D721Med (cell line): ENCODE data around the gene SLC18A3.

Source experiments
- DNase-seq: peaks from one replicate; pipeline ENCODE4 v3.0.0; 2011; ENCODE audit warnings: low spot score; ENCODE audit not compliant: insufficient read length
- FAIRE-seq: peaks from 2 replicates; lab custom pipeline; 2011; peaks lifted over from hg19 to GRCh38; lab: Jason Lieb, UNC
- TF ChIP-seq, protein P1 (sequence below): IDR thresholded peaks from 2 replicates; pipeline ENCODE4 v1.5.1; 2012; ENCODE audit warnings: mild to moderate bottlenecking, control low read depth; ENCODE audit not compliant: insufficient read depth; ENCODE audit errors: missing control alignments

Gene SLC18A3

GRCh38 chr10:49610114-49610457 lies at the start of gene SLC18A3:
TSS of gene SLC18A3 (plus strand) at chr10:49610310. CDS start at chr10:49610741, 431 bp downstream.
- FAIRE-seq: no peak
- DNase-seq: peak; percentile 91
- TF ChIP-seq, protein P1, sequence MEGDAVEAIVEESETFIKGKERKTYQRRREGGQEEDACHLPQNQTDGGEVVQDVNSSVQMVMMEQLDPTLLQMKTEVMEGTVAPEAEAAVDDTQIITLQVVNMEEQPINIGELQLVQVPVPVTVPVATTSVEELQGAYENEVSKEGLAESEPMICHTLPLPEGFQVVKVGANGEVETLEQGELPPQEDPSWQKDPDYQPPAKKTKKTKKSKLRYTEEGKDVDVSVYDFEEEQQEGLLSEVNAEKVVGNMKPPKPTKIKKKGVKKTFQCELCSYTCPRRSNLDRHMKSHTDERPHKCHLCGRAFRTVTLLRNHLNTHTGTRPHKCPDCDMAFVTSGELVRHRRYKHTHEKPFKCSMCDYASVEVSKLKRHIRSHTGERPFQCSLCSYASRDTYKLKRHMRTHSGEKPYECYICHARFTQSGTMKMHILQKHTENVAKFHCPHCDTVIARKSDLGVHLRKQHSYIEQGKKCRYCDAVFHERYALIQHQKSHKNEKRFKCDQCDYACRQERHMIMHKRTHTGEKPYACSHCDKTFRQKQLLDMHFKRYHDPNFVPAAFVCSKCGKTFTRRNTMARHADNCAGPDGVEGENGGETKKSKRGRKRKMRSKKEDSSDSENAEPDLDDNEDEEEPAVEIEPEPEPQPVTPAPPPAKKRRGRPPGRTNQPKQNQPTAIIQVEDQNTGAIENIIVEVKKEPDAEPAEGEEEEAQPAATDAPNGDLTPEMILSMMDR: no peak

- TF ChIP-seq, protein P1: no peak
- FAIRE-seq: no peak
- no peak for DNase-seq
These were observed 49.6 kb upstream of the SLC18A3 start for GRCh38 chr10:49560526-49560925.

- no peak for FAIRE-seq
- no peak for DNase-seq
These were observed 47.2 kb upstream of the SLC18A3 start for GRCh38 chr10:49562893-49563292.

GRCh38 chr10:49564461-49565009 lies 45.6 kb upstream of the SLC18A3 start:
- FAIRE-seq (no peak), DNase-seq (no peak)

More at GRCh38 chr10:49562893-49563292, 47.2 kb upstream of the SLC18A3 start:
- TF ChIP-seq, protein P1: no peak

GRCh38 chr10:49567810-49568209 lies 42.3 kb upstream of the SLC18A3 start:
- FAIRE-seq: no peak
- TF ChIP-seq, protein P1: no peak
- no peak for DNase-seq

More at GRCh38 chr10:49564461-49565009, 45.6 kb upstream of the SLC18A3 start:
- TF ChIP-seq, protein P1: no peak

DNA sequence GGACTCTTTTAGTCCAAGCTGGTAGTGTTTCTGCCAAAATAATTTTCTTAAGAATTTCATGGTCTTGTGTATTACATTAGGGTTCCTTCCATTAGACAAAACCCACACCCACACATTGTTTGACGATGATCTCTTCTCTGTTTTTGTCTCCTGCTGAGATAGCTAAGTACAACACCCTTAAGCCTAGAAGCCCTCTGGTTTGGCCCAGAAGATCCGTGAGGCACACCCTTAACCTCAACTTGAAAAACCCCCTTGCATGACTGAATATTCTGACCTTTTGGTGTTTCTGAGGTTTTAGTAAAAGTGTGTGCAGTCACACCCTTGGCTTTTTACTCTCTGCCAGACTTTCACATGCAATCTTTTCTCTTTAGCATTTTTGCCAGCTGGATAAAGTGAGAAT lies 41.9 kb upstream of the SLC18A3 start:
- TF ChIP-seq, protein P1: no peak
- FAIRE-seq (no peak), DNase-seq (no peak)

DNA sequence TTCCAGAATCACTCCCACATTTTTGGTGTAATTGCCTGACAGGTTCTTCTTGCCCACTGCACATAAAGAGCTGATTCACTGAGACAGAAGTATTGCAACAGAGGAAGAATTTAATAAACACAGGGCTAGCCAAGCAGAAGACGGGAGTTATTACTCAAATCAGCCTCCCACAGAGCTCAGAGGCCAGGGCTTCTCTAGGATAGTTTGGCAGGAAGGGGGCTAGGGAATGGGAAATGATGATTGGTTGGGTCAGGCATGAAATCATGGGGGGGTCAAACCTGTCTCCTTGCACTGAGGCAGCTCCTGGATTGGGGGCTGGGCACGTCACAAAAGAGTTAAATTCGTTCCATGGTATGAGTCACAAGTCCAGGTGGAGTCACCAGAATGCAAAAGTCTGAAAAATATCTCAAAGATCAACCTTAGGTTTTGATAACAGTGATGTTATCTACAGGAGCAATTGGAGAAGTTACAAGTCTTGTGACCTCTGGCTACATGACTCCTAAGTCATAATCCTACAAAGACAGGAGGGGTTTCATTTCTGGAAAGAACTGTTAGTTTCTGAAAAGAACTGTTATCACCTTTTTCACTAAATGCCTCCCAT lies 41.0 kb upstream of the SLC18A3 start:
- TF ChIP-seq, protein P1: no peak
- FAIRE-seq (no peak), DNase-seq (no peak)
